Heart right ventricle (tissue), 16 donors: Measurements from ENCODE around the gene CXCL6. TPM values are rescaled to one million over a fixed set of nuclear protein-coding genes. Genes with fewer than 3 reads are reported as not detected.
A peak's percentile ranks its signal among the peaks of the same experiment; 100 is the strongest.

Experiments used
- ATAC-seq, 8 donors: fragments of 200-7000 bp; cut with Tn5 transposase; one replicate each; pipeline ENCODE4 v1.9.1; 2020; ENCODE audit warnings: mild to moderate bottlenecking in 8 of 8, moderate library complexity in 8 of 8, moderate number of reproducible peaks in 1 of 8
- DNase-seq, 2 donors: peaks; one replicate each; pipeline ENCODE4 v3.0.0-alpha.2; 2020
- H3K27ac ChIP-seq, 10 donors: fragments of 200-600 bp; sonication (generic) in 2 of 10; one replicate each; pipeline versions ENCODE4 v1.5.0 to v1.8.0; 2020 to 2022; ENCODE audit warnings: mild to moderate bottlenecking in 3 of 10
- H3K27me3 ChIP-seq, 7 donors: fragments of 200-600 bp; one replicate each; pipeline ENCODE4 v1.8.0; 2021 to 2022; ENCODE audit warnings: mild to moderate bottlenecking in 2 of 7
- H3K36me3 ChIP-seq, 9 donors: fragments of 200-600 bp; sonication (generic) in 1 of 9; one replicate each; pipeline versions ENCODE4 v1.5.0 to v1.8.0; 2020 to 2022; ENCODE audit warnings: mild to moderate bottlenecking in 2 of 9
- H3K4me1 ChIP-seq, 9 donors: fragments of 200-600 bp; sonication (generic) in 1 of 9; one replicate each; pipeline versions ENCODE4 v1.5.0 to v1.8.0; 2020 to 2022; ENCODE audit warnings: mild to moderate bottlenecking in 4 of 9
- H3K4me3 ChIP-seq, 10 donors: fragments of 200-600 bp; sonication (generic) in 2 of 10; one replicate each; pipeline versions ENCODE4 v1.5.0 to v1.8.0; 2020 to 2022; ENCODE audit warnings: mild to moderate bottlenecking in 7 of 10, moderate library complexity in 2 of 10
- H3K9me3 ChIP-seq, 11 donors: fragments of 200-600 bp in 10 of 11; sonication (generic) in 2 of 11; one replicate each; pipeline versions ENCODE4 v1.5.0 to v1.8.0; 2013 to 2022; ENCODE audit warnings: mild to moderate bottlenecking in 2 of 11, control low read depth in 1 of 11, moderate library complexity in 1 of 11
- CTCF ChIP-seq, 9 donors: fragments of 200-600 bp; sonication (generic) in 2 of 9; IDR thresholded peaks; one replicate each; pipeline versions ENCODE4 v1.5.0 to v1.8.0; 2021 to 2022; ENCODE audit warnings: antibody characterized with exemption in 9 of 9, mild to moderate bottlenecking in 5 of 9, moderate library complexity in 1 of 9
- WGBS, 2 donors: extraction: QIAGEN DNeasy Blood & Tissue Kit; methylation state at CpG; one replicate each; pipeline ENCODE4 v1.1.7; 2013; ENCODE audit warnings: inconsistent platforms in 1 of 2; 5-methylcytosine and 5-hydroxymethylcytosine counted together
- intact Hi-C, 10 donors: fragments of 100-400 bp; cut with DNase I; formaldehyde crosslinking; loops; one replicate each; pipeline versions ENCODE4 v1.11.1 to v1.14.2; 2022
- polyA plus RNA-seq, 2 donors: library from polyadenylated mRNA; stranded (reverse); fragments of 200-250 nt; gene quantifications; one replicate each; pipeline ENCODE4 v1.2.3, GENCODE V29; 2013
- total RNA-seq, 10 donors: library from RNA; stranded (reverse); fragmentation: NEBNext Ultra II Directional in 3 of 10; extraction: Animal tissue kit (Norgen Biotek cat#: 25700) in 3 of 10; gene quantifications; one replicate each; pipeline versions ENCODE4 v1.2.1 to v1.2.4, GENCODE V29; 2021 to 2023
- donor health status: Arrhythmogenic right ventricular cardiomyopathy.
- donor health status: ischemic (EF 13 %, LVEDD 7.1; RV severe dilation, severe dysfunction).
- donor health status: healthy with polysubstance abuse.
- donor health status: DM: no; HTN: yes; CAD: no.
- donor health status: DM: no; HTN: no; CAD: no.
- donor health status: ischemic (EF 25% LVEDD 6.9; RV normal size, moderate dysfunction).
- donor health status: ischemic (EF 25% LVEDD 5.7; RV mildly dilated, moderate dysfunction).
- donor health status: healthy.
- donor health status: DM: yes; HTN: yes; CAD: no.
- donor health status: Ischemic cardiomyopathy.
- donor health status: ischemic (EF 35%, LVEDD 5.7; RV mildly dilated, moderate dysfunction).
- donor health status: nonischemic (EF 11% LVEDD 7.7; RV severe dilation, severe dysfunction).
- donor health status: DM: yes; HTN: yes; CAD: no.
- donor health status: PGD.
- donor health status: ischemic (EF 29% LVEDD 5.4; RV normal size, mild dysfunction).
- donor health status: nonischemic (EF 23%, LVEDD 6.1; RV moderate dilation, normal function).

The CXCL6 gene
- total and polyA plus RNA-seq, 12 donors = 0.16 to 3.7 (median 0.28) TPM; not detected in 9

- Histone ChIP-seq H3K27ac (no peak overlapping the region), H3K9me3 (peaks cover 0 to 17% (median 0%) of the 10 kb centered on the region in 11 donors), H3K4me1 (peaks cover 0 to 21% (median 0%) of the 10 kb centered on the region in 9 donors), H3K4me3 (no peak overlapping the region), H3K36me3 (no peaks in the 10 kb centered on the region), H3K27me3 (no peaks in the 10 kb centered on the region)
- 40 to 49% methylated on average over 3 of the region's 3 CpGs for WGBS, 2 donors
- ATAC-seq (peak in 3 of 8 donors; percentile 49 to 77 (median 72)), DNase-seq (no peak)
- intact Hi-C loops = no loop called here
- TF ChIP-seq CTCF (IDR thresholded peaks at IDR 0.05) = no peak
Measured at GRCh38 chr4:73828956-73829355, 7.5 kb upstream of the CXCL6 start.

- 53 to 61% methylated on average over 2 of the region's 2 CpGs for WGBS, 2 donors
- ATAC-seq = no peak
- TF ChIP-seq CTCF (IDR thresholded peaks at IDR 0.05) = no peak
- no peak for DNase-seq
- Histone ChIP-seq H3K9me3 (peaks cover 0 to 17% (median 0%) of the 10 kb centered on the region in 11 donors), H3K4me1 (peaks cover 0 to 26% (median 1%) of the 10 kb centered on the region in 9 donors), H3K4me3 (no peak overlapping the region), H3K27ac (peak overlapping the region in 2 of 10 donors; percentile 5 to 34), H3K27me3 (peaks cover 0 to 6% (median 0%) of the 10 kb centered on the region in 7 donors), H3K36me3 (no peaks in the 10 kb centered on the region)
- intact Hi-C loops = no loop called here
Measured at GRCh38 chr4:73831569-73831968, 4.9 kb upstream of the CXCL6 start.

GRCh38 chr4:73832651-73833237 lies 3.7 kb upstream of the CXCL6 start:
- intact Hi-C loops = no loop called here
- H3K27me3 ChIP-seq = peaks cover 0 to 17% (median 6%) of the 10 kb centered on the region in 7 donors
- peaks cover 0 to 6% (median 0%) of the 10 kb centered on the region in 11 donors for H3K9me3 ChIP-seq
- H3K36me3 ChIP-seq = no peaks in the 10 kb centered on the region
- TF ChIP-seq CTCF (IDR thresholded peaks at IDR 0.05) = no peak
- peaks cover 0 to 28% (median 5%) of the 10 kb centered on the region in 9 donors for H3K4me1 ChIP-seq
- H3K27ac ChIP-seq = peak overlapping the region in 1 of 10 donors; percentile 34
- DNase-seq (no peak), ATAC-seq (no peak)
- WGBS, 2 donors = 79 to 80% methylated on average over 1 of the region's 1 CpG
- no peak overlapping the region for H3K4me3 ChIP-seq

- Histone ChIP-seq H3K9me3 (no peaks in the 10 kb centered on the region), H3K4me3 (no peak overlapping the region), H3K36me3 (no peaks in the 10 kb centered on the region), H3K4me1 (peaks cover 0 to 9% (median 0%) of the 10 kb centered on the region in 9 donors), H3K27me3 (peaks cover 0 to 59% (median 6%) of the 10 kb centered on the region in 7 donors), H3K27ac (no peak overlapping the region)
- no peak for TF ChIP-seq CTCF (IDR thresholded peaks at IDR 0.05)
- intact Hi-C loops = no loop called here
- 85 to 89% methylated on average over 5 of the region's 5 CpGs for WGBS, 2 donors
- no peak for DNase-seq
- no peak for ATAC-seq
Measured at GRCh38 chr4:73839071-73839470, 2.6 kb downstream of the CXCL6 start.
